Karpas-422 (cell line): ENCODE data around the gene PTK6. TPM values are rescaled to one million over a fixed set of nuclear protein-coding genes. Genes with fewer than 3 reads are reported as not detected.

Experiments used
- DNase-seq: peaks from one replicate; pipeline ENCODE4 v3.0.0-alpha.2; 2015
- H2AFZ ChIP-seq: fragments of 200-600 bp; sonication (generic); 2 replicates; pipeline ENCODE4 v1.6.1; 2014; ENCODE audit warnings: antibody characterized with exemption, low read length, mixed read lengths
- H3K27ac ChIP-seq: fragments of 200-600 bp; sonication (generic); 2 replicates; pipeline ENCODE4 v1.5.1; 2014; ENCODE audit warnings: mild to moderate bottlenecking, low read length, moderate library complexity
- H3K27me3 ChIP-seq: fragments of 200-600 bp; sonication (generic); 2 replicates; pipeline ENCODE4 v1.6.1; 2014; ENCODE audit warnings: low read length, mixed read lengths
- H3K36me3 ChIP-seq: fragments of 200-600 bp; sonication (generic); 2 replicates; pipeline ENCODE4 v1.6.1; 2014; ENCODE audit warnings: low read length, mixed read lengths; ENCODE audit not compliant: insufficient read depth
- H3K4me1 ChIP-seq: fragments of 200-600 bp; sonication (generic); 2 replicates; pipeline ENCODE4 v1.6.1; 2014; ENCODE audit warnings: mild to moderate bottlenecking, low read length, mixed read lengths
- H3K4me2 ChIP-seq: fragments of 200-600 bp; sonication (generic); 2 replicates; pipeline ENCODE4 v1.6.1; 2014; ENCODE audit warnings: low read length, low read depth, mild to moderate bottlenecking; ENCODE audit not compliant: poor library complexity, severe bottlenecking
- H3K4me3 ChIP-seq: fragments of 200-600 bp; sonication (generic); 2 replicates; pipeline ENCODE4 v1.5.1; 2014; ENCODE audit warnings: mild to moderate bottlenecking, antibody characterized with exemption, low read length, mixed read lengths
- H3K79me2 ChIP-seq: fragments of 200-600 bp; sonication (generic); 2 replicates; pipeline ENCODE4 v1.6.1; 2014; ENCODE audit warnings: mild to moderate bottlenecking, low read length, mixed read lengths
- H3K9ac ChIP-seq: fragments of 200-600 bp; sonication (generic); 2 replicates; pipeline ENCODE4 v1.6.0; 2014; ENCODE audit warnings: low read length
- H3K9me2 ChIP-seq: fragments of 200-600 bp; sonication (generic), shearing (Covaris generic); replicated peaks from 2 replicates; pipeline ENCODE4 v1.6.0; 2014; ENCODE audit warnings: mild to moderate bottlenecking, low read length, moderate library complexity; ENCODE audit not compliant: insufficient read depth
- H3K9me3 ChIP-seq: fragments of 300-700, 200-600 bp; sonication (generic); 2 replicates; pipeline ENCODE4 v1.6.1; 2014; ENCODE audit warnings: low read length, mixed read lengths
- H4K20me1 ChIP-seq: fragments of 200-600 bp; sonication (generic); 2 replicates; pipeline ENCODE4 v1.6.1; 2014; ENCODE audit warnings: mild to moderate bottlenecking, antibody characterized with exemption, low read length, low read depth; ENCODE audit not compliant: insufficient read depth
- total RNA-seq: library from RNA; depleted of rRNA; stranded (reverse); fragments of >200 nt; shearing (Covaris generic); gene quantifications from 2 replicates; pipeline ENCODE4 v1.2.3, GENCODE V29; 2014; ENCODE audit warnings: low replicate concordance

The PTK6 gene
- total RNA-seq, 1 experiment from 2014 or later = not detected

DNA sequence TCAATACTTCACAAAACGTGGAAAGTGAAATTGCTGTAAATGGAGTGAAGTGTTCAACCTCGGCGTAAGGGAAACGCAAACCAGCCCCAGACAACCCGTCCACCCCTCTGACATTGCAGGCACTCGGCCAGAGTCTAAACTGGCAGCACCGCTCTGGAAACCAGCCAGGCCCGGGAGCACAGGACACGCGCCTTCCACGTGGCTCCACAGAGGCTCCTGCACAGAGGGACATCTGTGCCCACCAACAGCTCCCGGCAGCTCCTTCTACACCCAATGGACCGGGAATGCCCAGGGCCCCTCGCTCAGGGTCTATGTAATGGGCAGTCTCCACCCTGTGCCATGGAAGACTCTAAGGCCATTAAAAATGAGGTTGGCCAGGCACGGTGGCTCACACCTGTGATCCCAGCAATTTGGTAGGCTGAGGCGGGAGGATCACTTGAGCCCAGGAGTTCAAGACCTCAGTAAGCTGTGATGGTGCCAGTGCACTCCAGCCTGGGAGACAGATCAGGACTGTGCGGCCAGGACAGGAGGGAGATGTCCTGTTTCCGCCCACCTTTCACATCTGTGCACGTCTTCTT, 40.2 kb upstream of the PTK6 start:
- H3K79me2 ChIP-seq = no peaks in the 10 kb centered on the region
- no peak overlapping the region for H3K4me2 ChIP-seq
- H3K27ac ChIP-seq = no peak overlapping the region
- H3K9me3 ChIP-seq = no peaks in the 10 kb centered on the region
- no peaks in the 10 kb centered on the region for H3K9me2 ChIP-seq
- no peak overlapping the region for H3K9ac ChIP-seq
- no peak for DNase-seq
- H3K4me1 ChIP-seq = peaks cover 12% of the 10 kb centered on the region
- H3K27me3 ChIP-seq = no peaks in the 10 kb centered on the region
- no peak overlapping the region for H3K4me3 ChIP-seq
- no peak overlapping the region for H2AFZ ChIP-seq
- H3K36me3 ChIP-seq = no peaks in the 10 kb centered on the region
- peaks cover 17% of the 10 kb centered on the region; the same call in 1 of the 2 replicates for H4K20me1 ChIP-seq

DNA sequence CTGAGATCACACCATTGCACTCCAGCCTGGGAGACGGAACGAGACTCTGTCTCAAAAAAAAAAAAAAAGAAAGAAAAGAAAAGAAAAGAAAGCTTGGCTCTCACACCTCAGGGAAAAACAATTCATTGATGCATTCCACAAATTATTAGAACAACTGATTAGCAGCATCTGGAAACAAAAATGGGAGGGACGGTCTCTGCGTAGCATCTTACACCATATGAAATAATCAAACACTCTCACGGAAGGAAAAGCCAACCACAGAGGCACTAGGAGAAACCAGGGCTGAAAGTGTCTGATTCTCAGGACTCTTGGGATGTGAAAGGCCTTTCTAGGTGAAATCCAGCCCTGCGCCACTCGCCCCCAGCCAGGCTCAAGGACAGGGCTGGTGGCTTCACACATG, 39.1 kb upstream of the PTK6 start:
- peaks cover 12% of the 10 kb centered on the region for H3K4me1 ChIP-seq
- no peak for DNase-seq
- H4K20me1 ChIP-seq = peaks cover 15% of the 10 kb centered on the region; the same call in 1 of the 2 replicates
- H3K9ac ChIP-seq = no peak overlapping the region
- H3K9me2 ChIP-seq = no peaks in the 10 kb centered on the region
- no peak overlapping the region for H2AFZ ChIP-seq
- H3K36me3 ChIP-seq = no peaks in the 10 kb centered on the region
- H3K4me2 ChIP-seq = no peak overlapping the region
- H3K4me3 ChIP-seq = no peak overlapping the region
- H3K9me3 ChIP-seq = no peaks in the 10 kb centered on the region
- no peaks in the 10 kb centered on the region for H3K27me3 ChIP-seq
- no peak overlapping the region for H3K27ac ChIP-seq
- no peaks in the 10 kb centered on the region for H3K79me2 ChIP-seq

DNA sequence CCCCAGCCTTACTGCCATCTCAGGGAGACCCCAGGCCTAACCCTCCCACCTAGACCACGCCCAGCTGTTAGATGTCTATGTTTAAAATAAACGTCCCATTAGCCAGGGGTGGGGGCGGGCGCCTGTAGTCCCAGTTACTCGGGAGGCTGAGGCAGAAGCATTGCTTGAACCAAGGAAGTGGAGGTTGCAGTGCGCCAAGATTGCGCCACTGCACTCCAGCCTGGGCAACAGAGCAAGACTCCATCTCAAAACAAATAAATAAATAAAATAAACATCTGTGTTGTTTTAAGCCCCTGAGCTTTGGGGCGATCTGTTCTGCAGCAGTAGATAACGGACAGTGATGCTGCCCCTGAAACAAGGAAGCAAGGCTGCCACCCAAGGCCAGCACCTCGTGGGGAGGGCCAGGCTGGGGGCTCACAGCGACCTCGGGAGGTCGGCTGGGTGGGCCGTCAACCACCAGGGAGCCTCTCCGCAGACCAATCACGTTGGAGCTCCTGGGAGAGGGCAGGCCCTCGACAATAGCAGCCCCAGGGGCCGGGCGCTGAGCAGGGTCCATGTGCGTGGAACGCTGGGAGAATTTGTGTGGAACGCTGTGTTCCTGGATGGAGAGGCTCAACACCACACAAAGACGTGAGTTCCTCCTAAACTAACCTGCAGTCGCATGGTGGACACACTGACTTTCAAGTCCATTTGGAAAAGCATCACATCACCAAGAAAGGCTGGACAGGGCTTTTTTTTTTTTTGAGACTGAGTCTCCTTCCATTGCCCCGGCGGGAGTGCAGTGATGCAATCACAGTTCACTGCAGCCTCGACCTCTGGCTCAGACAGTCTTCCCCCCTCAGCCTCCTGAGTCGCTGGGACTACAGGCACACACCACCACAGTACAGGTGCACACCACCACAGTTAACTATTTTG, 37.9 kb upstream of the PTK6 start:
- H3K9ac ChIP-seq = no peak overlapping the region
- no peak overlapping the region for H3K27ac ChIP-seq
- no peaks in the 10 kb centered on the region for H3K79me2 ChIP-seq
- no peaks in the 10 kb centered on the region for H3K36me3 ChIP-seq
- no peak overlapping the region for H3K4me2 ChIP-seq
- H3K4me3 ChIP-seq = no peak overlapping the region
- no peaks in the 10 kb centered on the region for H3K9me3 ChIP-seq
- 0 out of 2 replicates have a peak, but pooled peaks cover 8% of the 10 kb centered on the region for H4K20me1 ChIP-seq
- H3K4me1 ChIP-seq = peaks cover 12% of the 10 kb centered on the region
- no peaks in the 10 kb centered on the region for H3K27me3 ChIP-seq
- no peak for DNase-seq
- H2AFZ ChIP-seq = no peak overlapping the region
- no peaks in the 10 kb centered on the region for H3K9me2 ChIP-seq

DNA sequence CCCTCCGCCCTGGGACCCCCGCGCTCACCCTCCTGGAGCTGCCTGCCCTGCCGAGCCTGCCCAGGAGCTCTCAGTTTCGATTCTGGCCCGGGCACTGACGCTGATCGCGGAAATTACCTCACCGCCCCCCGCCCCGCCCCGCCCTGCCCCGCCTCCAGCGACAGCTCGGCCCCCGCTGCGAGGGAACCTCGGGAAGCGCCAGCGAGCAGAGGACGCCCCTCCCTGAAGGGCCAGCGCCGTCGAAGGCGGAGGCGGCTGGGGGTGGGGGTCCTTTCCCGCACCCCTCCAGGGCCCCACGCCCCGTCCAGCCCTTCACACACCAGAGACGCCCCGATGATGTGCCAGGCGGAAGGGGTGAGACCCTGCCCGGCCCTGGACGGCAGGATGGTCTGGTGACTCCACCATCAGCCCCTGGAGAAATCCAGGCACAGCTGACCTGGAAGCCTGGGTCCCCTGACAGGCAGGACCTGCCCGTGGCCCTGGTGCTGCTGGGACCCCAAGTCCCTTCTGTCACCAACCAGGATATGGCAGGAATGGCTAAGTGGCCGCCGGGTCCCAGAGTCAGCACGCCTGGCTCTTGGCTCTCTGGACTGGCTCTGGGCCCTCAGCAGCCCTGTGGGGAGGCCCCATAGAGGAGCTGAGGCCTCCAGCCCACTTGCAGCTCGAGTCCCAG, 37.1 kb upstream of the PTK6 start, which contains the start of gene HELZ2:
Gene HELZ2, minus strand, starts transcription at position 84 of the 673 bp plus-strand sequence. CDS start 1,854 bp downstream, outside the sequence.
- peak within 1 kb of the TSS; percentile 78; the same call in 1 of the 2 replicates for H2AFZ ChIP-seq

DNA sequence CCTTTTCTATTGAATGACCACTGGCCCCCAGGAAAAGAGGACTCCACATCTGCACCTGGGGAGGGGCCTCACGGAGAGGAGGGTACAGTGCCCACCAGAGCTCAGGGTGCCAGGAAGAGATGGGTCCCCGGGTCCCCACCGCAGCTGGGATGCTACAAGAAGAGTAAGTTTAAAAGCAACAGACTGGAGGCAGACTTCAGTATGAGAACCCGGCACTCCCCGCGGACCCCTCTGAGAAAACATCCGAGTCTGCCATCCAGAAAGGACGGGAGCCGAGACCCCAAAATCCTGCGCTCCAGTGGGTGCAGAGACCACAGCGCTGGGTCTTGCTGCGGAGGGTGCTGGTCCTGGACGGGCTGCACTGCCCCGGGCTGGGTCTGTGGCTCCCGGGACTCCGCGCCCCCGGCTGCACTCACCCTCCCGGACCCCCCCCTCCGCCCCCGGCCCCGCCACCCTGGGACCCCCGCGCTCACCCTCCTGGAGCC, 36.5 kb upstream of the PTK6 start:
- no peaks in the 10 kb centered on the region for H3K27me3 ChIP-seq
- H3K4me1 ChIP-seq = peaks cover 12% of the 10 kb centered on the region
- no peak overlapping the region for H2AFZ ChIP-seq
- H3K27ac ChIP-seq = no peak overlapping the region
- no peaks in the 10 kb centered on the region for H3K36me3 ChIP-seq
- 0 out of 2 replicates have a peak, but pooled peaks cover 11% of the 10 kb centered on the region for H4K20me1 ChIP-seq
- peak; percentile 60 for DNase-seq
- peak overlapping the region; percentile 97 for H3K4me2 ChIP-seq
- peak overlapping the region; percentile 90 for H3K4me3 ChIP-seq
- no peaks in the 10 kb centered on the region for H3K9me3 ChIP-seq
- H3K9ac ChIP-seq = peak overlapping the region; percentile 80
- no peaks in the 10 kb centered on the region for H3K9me2 ChIP-seq
- no peaks in the 10 kb centered on the region for H3K79me2 ChIP-seq

More for the DNA sequence above, 37.1 kb upstream of the PTK6 start, which contains the start of gene HELZ2:
- Histone ChIP-seq H3K9ac (peak within 1 kb of the TSS; percentile 80), H3K27me3 (no peaks in the 10 kb centered on the region), H3K79me2 (no peaks in the 10 kb centered on the region), H3K9me2 (no peaks in the 10 kb centered on the region), H4K20me1 (0 out of 2 replicates have a peak, but pooled peaks cover 10% of the 10 kb centered on the region), H3K4me3 (peak within 1 kb of the TSS; percentile 90), H3K36me3 (no peaks in the 10 kb centered on the region), H3K4me1 (peaks cover 12% of the 10 kb centered on the region), H3K27ac (no peak within 1 kb of the TSS), H3K9me3 (no peaks in the 10 kb centered on the region), H3K4me2 (peak within 1 kb of the TSS; percentile 97)
- DNase-seq = peak; percentile 85

DNA sequence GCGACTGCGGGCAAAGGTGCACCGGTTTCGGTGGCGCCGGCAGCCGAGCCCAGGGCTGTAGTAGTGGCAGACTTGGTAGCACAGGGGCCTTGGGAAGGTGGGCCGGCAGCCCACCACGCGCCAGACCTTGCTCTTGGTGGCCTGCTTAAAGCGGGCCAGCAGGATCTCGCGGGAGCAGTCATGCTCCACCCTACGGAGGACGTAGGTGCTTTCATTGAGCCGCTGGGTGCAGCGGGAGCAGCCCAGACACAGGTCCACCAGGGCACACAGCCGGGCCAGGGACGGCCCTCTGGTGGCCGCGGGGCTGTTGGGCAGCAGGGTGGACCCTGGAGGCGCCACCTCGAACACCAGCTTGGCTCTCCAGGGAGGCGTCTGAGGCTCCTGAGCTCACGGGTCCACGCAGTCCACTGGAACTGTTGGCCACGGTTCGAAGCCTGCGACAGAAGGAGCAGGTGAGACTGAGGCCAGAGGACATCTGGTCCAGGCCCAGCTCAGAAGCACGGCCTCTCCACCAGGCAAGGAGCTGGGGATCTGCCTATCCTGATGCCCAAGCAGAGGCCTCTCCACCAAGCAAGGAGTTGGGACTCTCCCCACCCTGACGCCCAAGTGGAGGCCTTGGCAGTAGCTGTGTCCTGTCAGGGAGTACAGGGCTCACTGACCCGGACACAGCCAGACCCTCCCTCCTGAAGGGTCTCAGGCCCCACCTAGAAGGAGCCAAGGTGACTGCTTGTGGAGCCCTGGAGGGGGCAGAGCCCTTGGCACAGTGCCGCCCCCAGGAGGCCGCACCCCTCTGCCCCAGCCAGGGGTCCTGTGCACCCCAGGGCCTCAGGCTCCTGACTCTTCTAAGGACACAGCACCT, 35.8 kb upstream of the PTK6 start:
- H3K4me2 ChIP-seq = peak overlapping the region; percentile 97
- no peak overlapping the region for H2AFZ ChIP-seq
- no peaks in the 10 kb centered on the region for H3K9me2 ChIP-seq
- no peaks in the 10 kb centered on the region for H3K36me3 ChIP-seq
- peak overlapping the region; percentile 90 for H3K4me3 ChIP-seq
- no peaks in the 10 kb centered on the region for H3K27me3 ChIP-seq
- H3K9ac ChIP-seq = peak overlapping the region; percentile 80
- no peaks in the 10 kb centered on the region for H3K9me3 ChIP-seq
- H3K4me1 ChIP-seq = peaks cover 12% of the 10 kb centered on the region
- no peak overlapping the region for H3K27ac ChIP-seq
- DNase-seq = peak; percentile 38
- no peaks in the 10 kb centered on the region for H3K79me2 ChIP-seq
- H4K20me1 ChIP-seq = 0 out of 2 replicates have a peak, but pooled peaks cover 11% of the 10 kb centered on the region

DNA sequence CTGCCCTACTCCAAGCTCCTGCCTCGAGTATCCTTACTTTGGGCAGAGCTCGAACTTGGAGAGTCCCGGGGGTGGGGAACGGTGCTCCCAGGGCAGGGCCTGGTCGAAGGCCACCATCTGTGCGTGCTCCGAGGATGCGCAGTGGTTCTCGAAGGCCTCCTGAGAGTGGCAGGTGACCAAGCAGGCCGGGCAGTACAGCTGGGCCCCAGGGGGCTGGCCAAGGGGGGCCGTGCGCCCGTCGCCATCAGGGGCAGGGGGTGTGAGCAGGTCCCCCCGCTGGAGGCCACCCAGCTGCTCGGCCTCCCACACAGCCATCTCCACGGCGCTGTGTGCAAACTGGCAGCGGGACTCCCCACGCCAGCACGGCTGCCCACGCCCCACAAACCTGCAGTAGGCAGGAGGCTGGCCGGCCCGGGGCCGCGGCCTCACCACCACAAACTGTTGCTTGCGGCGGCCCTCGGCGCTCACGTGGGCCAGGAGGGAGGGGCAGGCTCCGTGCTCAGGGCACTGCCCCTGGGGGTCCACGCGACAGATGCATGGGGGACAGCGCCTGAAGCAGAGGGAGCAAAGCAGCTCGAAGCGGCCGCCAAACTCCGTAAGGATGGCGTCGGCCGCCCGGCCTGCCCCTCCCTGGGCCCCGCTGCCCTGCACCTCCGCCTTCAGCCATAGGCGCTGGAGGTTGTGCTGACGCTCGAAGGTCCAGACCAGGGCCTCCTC, 35.1 kb upstream of the PTK6 start:
- 0 out of 2 replicates have a peak, but pooled peaks cover 11% of the 10 kb centered on the region for H4K20me1 ChIP-seq
- no peak overlapping the region for H3K4me2 ChIP-seq
- H3K4me1 ChIP-seq = peaks cover 12% of the 10 kb centered on the region
- DNase-seq = no peak
- H3K36me3 ChIP-seq = no peaks in the 10 kb centered on the region
- H3K27ac ChIP-seq = no peak overlapping the region
- no peaks in the 10 kb centered on the region for H3K9me2 ChIP-seq
- H3K79me2 ChIP-seq = no peaks in the 10 kb centered on the region
- H2AFZ ChIP-seq = no peak overlapping the region
- no peak overlapping the region for H3K9ac ChIP-seq
- H3K9me3 ChIP-seq = no peaks in the 10 kb centered on the region
- H3K4me3 ChIP-seq = no peak overlapping the region
- no peaks in the 10 kb centered on the region for H3K27me3 ChIP-seq
